PC-9 (cell line): ENCODE measurements around the gene MARS1. TPM values are rescaled to one million over a fixed set of nuclear protein-coding genes. Genes with fewer than 3 reads are reported as not detected.

ENCODE experiments used
- BruUV-seq: library from RNA; stranded (reverse); fragments of 400-500 nt; replicated peaks from 2 replicates; lab custom pipeline; 2021; lab: Mats Ljungman, UMichigan
- CTCF ChIA-PET: fragments of 300-600 bp; sonication (Branson Sonifier 250); formaldehyde crosslinking; loops from one replicate; lab custom pipeline; 2022; ENCODE audit warnings: antibody characterized with exemption; lab: Charles Lee
- POLR2A ChIA-PET: fragments of 300-600 bp; sonication (Branson Sonifier 250); formaldehyde crosslinking; loops from one replicate; lab custom pipeline; 2022; ENCODE audit warnings: antibody characterized with exemption; ENCODE audit not compliant: unreplicated experiment; lab: Charles Lee
- DNase-seq, 2 experiments: peaks; one replicate each; pipeline versions ENCODE4 v3.0.0 to v3.0.0-alpha.2; 2015 to 2022; ENCODE audit warnings: mixed read lengths in 1 of 2
- H2AFZ ChIP-seq: fragments of 200-600 bp; sonication (generic); 2 replicates; pipeline ENCODE4 v1.8.1; 2017; ENCODE audit warnings: antibody characterized with exemption
- H3F3A ChIP-seq: fragments of 200-600 bp; sonication (generic); 2 replicates; pipeline ENCODE4 v1.8.1; 2017; ENCODE audit warnings: antibody characterized with exemption, mild to moderate bottlenecking, low read depth; ENCODE audit not compliant: insufficient read depth
- H3K27ac ChIP-seq: fragments of 200-600 bp; sonication (generic); 2 replicates; pipeline ENCODE4 v1.6.1; 2016; ENCODE audit warnings: mixed run types
- H3K27me3 ChIP-seq: fragments of 200-600 bp; sonication (generic); 2 replicates; pipeline ENCODE4 v1.6.1; 2016; ENCODE audit warnings: low read depth, mixed run types; ENCODE audit not compliant: insufficient read depth
- H3K36me3 ChIP-seq: fragments of 200-600 bp; sonication (generic); 2 replicates; pipeline ENCODE4 v1.6.1; 2016; ENCODE audit warnings: low read depth, mixed run types
- H3K4me1 ChIP-seq: fragments of 200-600 bp; sonication (generic); replicated peaks from 2 replicates; pipeline ENCODE4 v1.6.1; 2016; ENCODE audit warnings: mixed run types; ENCODE audit not compliant: insufficient read depth
- H3K4me2 ChIP-seq: fragments of 200-600 bp; sonication (generic); 2 replicates; pipeline ENCODE4 v1.6.1; 2017; ENCODE audit warnings: mixed run types
- H3K4me3 ChIP-seq: fragments of 200-600 bp; sonication (generic); 2 replicates; pipeline ENCODE4 v1.6.1; 2016; ENCODE audit warnings: mixed run types
- H3K79me2 ChIP-seq: fragments of 200-600 bp; sonication (generic); 2 replicates; pipeline ENCODE4 v1.6.1; 2017; ENCODE audit warnings: low read depth, mixed run types
- H3K9me2 ChIP-seq: fragments of 200-600 bp; sonication (generic); 2 replicates; pipeline ENCODE4 v1.8.1; 2017; ENCODE audit warnings: mild to moderate bottlenecking; ENCODE audit not compliant: insufficient read depth
- H3K9me3 ChIP-seq: fragments of 200-600 bp; sonication (generic); 2 replicates; pipeline ENCODE4 v1.8.1; 2016; ENCODE audit warnings: low read depth; ENCODE audit not compliant: insufficient read depth
- H4K20me1 ChIP-seq: fragments of 200-600 bp; sonication (generic); 2 replicates; pipeline ENCODE4 v1.8.1; 2017; ENCODE audit not compliant: insufficient read depth
- EZH2 ChIP-seq: fragments of 200-600 bp; sonication (generic); IDR thresholded peaks from 2 replicates; pipeline ENCODE4 v1.8.0; 2017; ENCODE audit warnings: antibody characterized with exemption, low read depth
- intact Hi-C: fragments of 100-400 bp; cut with micrococcal nuclease; formaldehyde crosslinking; loops from one replicate; pipeline ENCODE4 v1.10.0; 2022; ENCODE audit not compliant: unreplicated experiment
- total RNA-seq: library from RNA; stranded (reverse); gene quantifications from 2 replicates; pipeline ENCODE4 v1.2.3, GENCODE V29; 2021
- TF ChIP-seq, protein P1 (sequence below): fragments of 200-600 bp; sonication (generic); conservative IDR thresholded peaks from 2 replicates; pipeline ENCODE4 v1.6.1; 2017; ENCODE audit warnings: mixed run types, antibody characterized with exemption, mild to moderate bottlenecking, moderate library complexity

Gene MARS1
- total RNA-seq, 1 experiment from 2014 or later, result 307 TPM

DNA sequence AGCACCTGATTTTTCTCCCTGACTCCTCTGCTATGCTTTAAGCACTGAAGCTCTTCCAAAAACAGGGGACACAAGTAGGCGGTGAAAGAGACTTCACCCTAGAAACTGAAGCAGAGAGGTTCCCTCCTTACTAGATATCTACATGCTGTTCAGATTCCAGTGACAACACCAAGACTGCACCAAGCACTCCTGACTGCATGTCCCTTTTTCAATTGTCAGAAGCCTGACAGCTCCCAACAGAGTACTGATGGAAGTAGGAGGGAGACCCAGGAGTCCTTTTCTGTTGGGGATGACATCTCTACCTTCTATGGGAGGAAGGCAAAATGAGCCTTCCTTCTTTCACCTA, 48.7 kb downstream of the MARS1 start:
- Histone ChIP-seq H3K36me3 (peaks cover 22% of the 10 kb centered on the region), H3K27me3 (no peaks in the 10 kb centered on the region), H3K79me2 (no peaks in the 10 kb centered on the region), H3K9me2 (no peaks in the 10 kb centered on the region), H3K27ac (no peak overlapping the region), H3F3A (no peaks in the 10 kb centered on the region), H3K4me2 (no peak overlapping the region), H3K4me3 (no peak overlapping the region), H2AFZ (no peak overlapping the region), H3K4me1 (no peaks in the 10 kb centered on the region), H3K9me3 (no peaks in the 10 kb centered on the region), H4K20me1 (no peaks in the 10 kb centered on the region)
- ChIA-PET CTCF (no interaction called here), POLR2A (no interaction called here)
- BruUV-seq, result no TSS peak
- DNase-seq, result no peak
- intact Hi-C loops, result no loop called here
- TF ChIP-seq, protein P1, sequence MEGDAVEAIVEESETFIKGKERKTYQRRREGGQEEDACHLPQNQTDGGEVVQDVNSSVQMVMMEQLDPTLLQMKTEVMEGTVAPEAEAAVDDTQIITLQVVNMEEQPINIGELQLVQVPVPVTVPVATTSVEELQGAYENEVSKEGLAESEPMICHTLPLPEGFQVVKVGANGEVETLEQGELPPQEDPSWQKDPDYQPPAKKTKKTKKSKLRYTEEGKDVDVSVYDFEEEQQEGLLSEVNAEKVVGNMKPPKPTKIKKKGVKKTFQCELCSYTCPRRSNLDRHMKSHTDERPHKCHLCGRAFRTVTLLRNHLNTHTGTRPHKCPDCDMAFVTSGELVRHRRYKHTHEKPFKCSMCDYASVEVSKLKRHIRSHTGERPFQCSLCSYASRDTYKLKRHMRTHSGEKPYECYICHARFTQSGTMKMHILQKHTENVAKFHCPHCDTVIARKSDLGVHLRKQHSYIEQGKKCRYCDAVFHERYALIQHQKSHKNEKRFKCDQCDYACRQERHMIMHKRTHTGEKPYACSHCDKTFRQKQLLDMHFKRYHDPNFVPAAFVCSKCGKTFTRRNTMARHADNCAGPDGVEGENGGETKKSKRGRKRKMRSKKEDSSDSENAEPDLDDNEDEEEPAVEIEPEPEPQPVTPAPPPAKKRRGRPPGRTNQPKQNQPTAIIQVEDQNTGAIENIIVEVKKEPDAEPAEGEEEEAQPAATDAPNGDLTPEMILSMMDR, result no peak

DNA sequence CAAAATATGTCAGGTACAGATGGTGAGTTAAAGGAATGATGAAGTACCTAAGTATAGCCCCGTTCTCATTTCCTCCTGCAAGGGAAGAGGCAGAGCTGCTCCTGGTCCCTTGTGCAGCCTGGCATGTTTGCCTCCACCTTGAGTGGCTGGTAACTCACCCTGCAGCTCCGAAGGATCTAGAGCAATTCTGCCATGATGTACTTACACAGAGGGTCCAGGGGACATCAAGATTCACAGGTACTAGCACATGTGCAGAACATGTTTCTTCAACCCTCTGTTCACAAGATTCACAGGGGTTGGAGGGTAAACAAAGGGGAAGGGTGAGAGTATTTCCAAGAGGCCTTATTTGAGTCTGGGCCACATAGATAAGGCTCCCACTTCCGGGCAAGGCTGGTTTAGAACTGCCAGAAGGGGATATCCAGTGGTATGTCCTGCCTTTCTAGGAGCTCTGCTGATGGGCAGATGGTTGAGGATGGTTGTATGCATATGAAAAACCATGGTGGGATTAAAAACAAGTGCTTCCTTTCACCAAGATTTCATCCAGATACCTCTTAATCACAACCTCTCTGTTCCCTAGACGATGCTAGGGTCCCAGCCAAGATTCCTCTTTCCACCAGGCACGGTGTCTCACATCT, 51.4 kb downstream of the MARS1 start:
- Histone ChIP-seq H3K9me3 (no peaks in the 10 kb centered on the region), H3K79me2 (peaks cover 6% of the 10 kb centered on the region; the same call in 1 of the 2 replicates), H3K36me3 (peaks cover 8% of the 10 kb centered on the region), H3K27me3 (no peaks in the 10 kb centered on the region), H4K20me1 (no peaks in the 10 kb centered on the region; the same call in 1 of the 2 replicates), H3K4me3 (no peak overlapping the region), H3K4me1 (no peaks in the 10 kb centered on the region), H3K9me2 (no peaks in the 10 kb centered on the region), H3K27ac (no peak overlapping the region), H2AFZ (no peak overlapping the region), H3F3A (no peaks in the 10 kb centered on the region), H3K4me2 (no peak overlapping the region)
- DNase-seq, result no peak
- BruUV-seq, result no TSS peak
- intact Hi-C loops, result no loop called here
- ChIA-PET POLR2A (no interaction called here), CTCF (interaction anchor here (0.7 kb wide), 1 partner anchor 218 kb away, joined by 7 read pairs; no protein-coding TSS in a partner anchor)
- TF ChIP-seq, protein P1, result no peak
- no peak for TF ChIP-seq EZH2

DNA sequence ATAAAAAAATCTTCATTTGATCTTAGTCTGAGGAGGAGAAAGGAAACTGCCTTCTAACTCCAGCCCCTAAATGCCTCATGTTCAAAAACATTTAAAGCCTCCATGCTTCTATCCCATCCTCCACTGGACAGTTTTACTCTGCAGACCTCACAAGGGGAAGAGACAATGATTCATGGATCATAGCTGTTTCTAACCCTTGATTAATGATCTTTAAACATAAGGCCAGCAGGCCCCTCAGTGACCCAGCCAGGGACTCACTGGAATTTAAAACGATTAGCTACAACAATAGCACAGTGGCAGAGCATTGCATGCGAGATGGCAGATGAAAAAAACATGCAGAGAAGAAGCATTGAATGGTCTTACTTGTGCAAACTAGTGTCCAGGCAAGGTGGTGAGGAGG, 53.1 kb downstream of the MARS1 start:
- Histone ChIP-seq H3K79me2 (peaks cover 20% of the 10 kb centered on the region), H3K4me2 (no peak overlapping the region), H3K27ac (no peak overlapping the region), H2AFZ (no peak overlapping the region), H3K27me3 (no peaks in the 10 kb centered on the region), H3F3A (peaks cover 9% of the 10 kb centered on the region; the same call in 1 of the 2 replicates), H3K36me3 (peaks cover 7% of the 10 kb centered on the region), H3K4me1 (peaks cover 8% of the 10 kb centered on the region), H3K4me3 (no peak overlapping the region), H3K9me3 (no peaks in the 10 kb centered on the region), H3K9me2 (no peaks in the 10 kb centered on the region), H4K20me1 (peaks cover 10% of the 10 kb centered on the region; the same call in 1 of the 2 replicates)
- no peak for DNase-seq
- ChIA-PET POLR2A (interaction anchor here (0.6 kb wide), 1 partner anchor 327 kb away, joined by 3 read pairs; no protein-coding TSS in a partner anchor), CTCF (no interaction called here)
- no TSS peak for BruUV-seq
- TF ChIP-seq, protein P1, result no peak
- intact Hi-C loops, result no loop called here
